GM19099 (cell line): ENCODE data around the gene STAT4.

Experiments used
- POLR2A ChIP-seq: IDR thresholded peaks from 3 replicates; pipeline ENCODE4 v1.6.1; 2011; ENCODE audit warnings: low read depth; ENCODE audit not compliant: insufficient read length; ENCODE audit errors: extremely low read depth

Gene STAT4

DNA sequence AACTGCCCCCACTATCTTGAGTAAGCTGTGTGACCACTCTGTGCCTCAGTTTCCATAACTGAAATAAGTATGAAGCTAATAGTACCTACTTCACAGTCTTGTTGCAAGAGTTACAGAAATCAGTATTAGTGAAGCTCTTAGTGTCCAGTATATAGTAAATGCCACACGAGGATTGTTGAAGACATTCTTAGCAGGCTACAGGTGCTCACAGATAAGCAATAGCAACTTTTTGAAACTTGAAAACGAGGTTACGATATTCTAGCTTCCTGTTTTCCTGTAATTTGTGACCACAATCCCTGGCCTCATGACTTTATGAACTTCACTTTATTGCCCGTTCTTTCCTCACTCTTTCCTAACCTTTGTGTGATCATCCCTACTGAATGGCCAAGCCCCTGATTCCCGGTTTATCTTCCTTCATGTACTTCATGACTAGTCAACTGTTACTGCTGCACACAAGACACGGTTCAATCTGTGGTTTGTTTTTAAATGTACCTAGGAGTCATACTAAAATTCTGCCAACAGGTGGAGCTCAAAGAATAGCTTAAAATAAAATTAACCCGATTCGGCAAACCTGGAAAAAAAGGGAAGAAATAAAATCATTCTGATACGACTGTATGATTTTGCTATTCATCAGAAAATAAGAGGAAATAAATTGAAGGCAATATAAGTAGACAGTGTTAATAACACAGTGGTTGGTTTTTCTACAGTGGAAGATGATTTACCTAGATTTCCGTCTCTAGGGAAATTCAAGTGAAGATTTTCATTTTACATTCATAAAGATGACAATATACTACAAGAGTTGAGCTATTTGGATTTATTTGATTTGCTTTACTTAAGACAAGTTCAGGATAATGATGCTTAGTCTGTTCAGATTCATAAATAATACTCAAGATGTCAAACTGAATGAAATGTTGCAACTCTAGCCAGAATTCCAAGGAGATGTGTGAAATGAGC lies 98.7 kb downstream of the STAT4 start:
- TF ChIP-seq POLR2A: no peak

DNA sequence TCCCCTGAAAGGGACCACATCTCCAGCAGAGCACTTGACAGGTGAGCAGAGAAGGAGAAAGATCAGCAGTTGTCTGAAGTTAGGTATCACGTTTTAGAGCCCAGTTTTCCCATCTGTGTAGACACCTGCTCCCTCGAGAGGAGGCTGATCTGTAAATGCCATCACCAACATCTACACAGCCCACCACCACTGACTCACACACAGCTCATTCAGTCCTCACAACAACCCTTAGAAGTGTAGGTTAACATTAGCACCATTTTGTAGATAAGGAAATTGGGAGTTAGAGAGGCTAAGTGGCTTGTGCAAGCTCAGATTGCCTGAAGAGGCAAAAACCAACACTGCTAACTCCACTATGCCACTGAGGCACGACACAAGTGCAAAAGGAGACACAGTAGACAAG lies 99.6 kb downstream of the STAT4 start:
- TF ChIP-seq POLR2A: no peak

DNA sequence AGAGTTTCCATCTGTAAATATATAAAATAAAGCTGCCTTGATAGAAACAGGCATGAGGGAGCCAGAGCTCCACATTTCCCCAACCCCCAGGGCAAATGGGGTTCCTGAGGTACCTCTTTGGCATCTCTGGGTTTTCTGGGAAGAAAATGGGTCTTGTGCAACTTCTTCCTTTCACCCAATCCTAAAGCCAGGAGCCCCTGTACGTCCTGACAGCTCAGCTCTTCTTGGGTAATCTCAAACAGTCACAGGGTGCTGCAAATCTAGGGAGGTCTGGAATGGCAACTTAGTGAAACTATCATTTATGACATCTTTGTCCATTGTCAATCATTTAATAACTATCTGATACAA lies 100.2 kb downstream of the STAT4 start:
- no peak for TF ChIP-seq POLR2A

DNA sequence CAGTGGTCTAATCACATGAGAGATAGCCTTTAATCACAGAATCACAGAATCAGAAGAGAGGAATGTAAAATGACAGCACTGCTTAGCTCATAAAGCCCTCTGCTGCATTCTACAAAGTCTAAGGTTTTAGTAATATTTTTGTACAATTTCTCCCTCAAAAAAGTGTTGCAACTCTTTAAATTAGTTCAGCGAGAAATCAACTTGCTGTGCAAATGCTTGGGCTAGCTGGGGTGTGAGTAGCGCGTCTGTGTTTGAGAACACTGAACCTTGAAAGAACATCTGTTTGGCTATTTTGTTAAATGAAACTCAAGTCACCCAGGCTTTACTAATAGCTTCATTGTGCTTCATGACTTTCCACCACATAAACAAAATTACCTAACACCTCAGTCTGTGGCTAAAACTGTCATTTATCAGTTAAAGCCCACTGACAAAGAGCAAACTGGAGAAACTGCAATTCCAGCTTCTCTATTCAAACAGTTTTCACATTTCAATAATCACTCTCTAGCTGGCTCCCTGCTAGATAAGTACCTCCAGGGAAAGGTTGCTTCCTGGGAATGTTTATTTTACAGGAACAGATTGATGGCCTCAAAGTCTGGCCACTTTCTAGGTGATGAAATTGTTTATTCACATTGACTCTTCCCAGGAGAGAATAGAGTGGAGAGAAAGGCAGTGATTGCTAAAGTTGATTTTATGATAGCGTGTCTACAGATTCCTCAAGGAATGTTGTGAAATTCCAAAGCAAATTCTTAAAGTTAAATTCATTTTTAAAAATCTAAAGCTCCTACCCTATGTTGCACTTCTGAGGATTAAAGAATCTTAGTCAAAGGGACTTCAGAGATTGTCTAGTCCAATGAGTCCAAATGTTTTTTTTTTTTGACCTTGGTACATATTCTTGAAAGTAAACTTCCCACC lies 100.8 kb downstream of the STAT4 start:
- TF ChIP-seq POLR2A: no peak

DNA sequence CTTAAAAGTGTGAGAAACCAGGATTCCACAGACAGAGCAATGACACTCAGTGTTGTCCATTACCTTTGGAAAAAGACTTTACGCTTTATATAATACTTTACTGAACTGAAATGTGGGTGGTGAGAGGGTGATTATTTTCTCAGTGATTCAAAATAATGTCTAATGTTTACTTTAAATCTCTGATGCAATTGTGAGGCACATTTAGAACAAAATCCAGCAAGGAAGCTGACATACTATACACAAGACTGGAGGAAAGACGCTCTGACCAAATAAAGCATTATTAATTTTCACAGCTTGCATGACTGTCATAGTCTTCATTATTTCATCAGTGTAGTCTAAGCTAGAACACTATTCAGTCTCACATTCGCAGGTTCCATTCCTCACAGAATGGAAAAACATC lies 102.7 kb downstream of the STAT4 start:
- TF ChIP-seq POLR2A: no peak

DNA sequence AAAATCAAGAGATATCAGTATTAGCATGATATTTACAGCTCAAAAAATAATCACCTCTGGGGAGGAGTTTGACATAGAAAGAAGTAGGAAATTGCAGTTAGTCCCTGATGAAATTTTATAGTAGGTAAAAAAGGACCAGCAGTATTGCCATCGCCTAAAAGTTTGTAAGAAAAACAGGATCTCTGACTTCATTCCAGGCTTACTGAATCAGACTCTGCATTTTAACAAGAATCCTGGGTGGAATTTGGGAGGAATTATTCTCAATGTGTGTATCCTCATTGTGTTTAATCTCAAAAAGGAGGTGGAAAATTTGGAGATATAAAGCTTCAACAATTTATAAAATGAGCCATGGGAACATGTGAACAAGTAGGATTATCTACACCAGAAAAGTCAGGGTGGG lies 105.7 kb downstream of the STAT4 start:
- no peak for TF ChIP-seq POLR2A

DNA sequence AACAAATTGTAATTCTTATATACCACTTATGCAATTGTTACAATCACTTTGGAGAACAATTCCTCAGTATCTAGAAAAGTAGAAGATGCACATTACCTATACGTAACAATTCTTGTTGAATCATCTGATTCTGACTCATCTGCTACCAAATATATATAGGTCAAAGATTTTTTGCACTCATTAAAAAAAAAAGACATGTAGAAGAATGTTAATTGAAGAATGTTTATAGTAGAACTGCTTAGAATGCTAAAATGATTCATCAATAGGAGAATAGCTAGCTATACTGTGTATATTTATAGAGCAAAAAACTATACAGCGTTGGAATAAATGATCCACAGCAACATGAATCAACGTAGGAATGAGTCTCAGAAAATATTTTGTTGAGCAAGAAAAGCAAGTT lies 107.4 kb downstream of the STAT4 start:
- TF ChIP-seq POLR2A: no peak

DNA sequence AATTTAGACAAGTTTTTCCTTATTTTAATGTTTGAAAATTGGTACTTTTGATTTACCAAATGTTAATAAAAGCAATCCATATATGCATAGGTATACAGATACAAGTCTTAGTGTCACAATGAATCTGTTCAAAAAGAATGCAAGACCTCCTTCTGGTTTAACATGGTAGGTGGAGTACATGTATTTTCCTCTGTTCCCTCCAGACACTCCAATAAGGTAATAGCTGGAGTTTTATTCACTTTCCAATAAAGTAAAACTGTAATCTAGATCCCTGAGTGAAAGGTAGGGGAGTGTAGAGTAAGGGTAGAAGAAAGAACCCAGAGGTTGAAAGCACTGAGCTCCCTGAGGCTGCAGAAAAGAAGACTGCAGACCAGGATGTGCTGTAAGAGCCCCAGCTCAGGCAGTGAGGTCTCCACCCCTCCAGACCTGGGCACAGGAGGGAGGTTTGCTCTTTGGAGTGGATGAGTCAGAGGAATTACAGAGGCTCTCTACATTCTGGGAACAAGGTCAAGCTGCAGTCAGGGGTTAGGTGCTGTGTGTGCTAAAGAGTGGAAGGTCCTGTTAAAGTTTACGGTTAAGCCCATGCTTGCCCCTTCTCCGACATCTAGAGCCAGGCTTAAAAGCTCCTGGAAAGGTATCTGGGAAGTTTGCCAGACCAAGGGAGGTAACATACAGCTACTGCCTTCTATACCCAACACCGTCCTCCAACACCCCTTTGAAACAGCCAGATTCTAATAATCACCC lies 109.2 kb downstream of the STAT4 start:
- TF ChIP-seq POLR2A: no peak

DNA sequence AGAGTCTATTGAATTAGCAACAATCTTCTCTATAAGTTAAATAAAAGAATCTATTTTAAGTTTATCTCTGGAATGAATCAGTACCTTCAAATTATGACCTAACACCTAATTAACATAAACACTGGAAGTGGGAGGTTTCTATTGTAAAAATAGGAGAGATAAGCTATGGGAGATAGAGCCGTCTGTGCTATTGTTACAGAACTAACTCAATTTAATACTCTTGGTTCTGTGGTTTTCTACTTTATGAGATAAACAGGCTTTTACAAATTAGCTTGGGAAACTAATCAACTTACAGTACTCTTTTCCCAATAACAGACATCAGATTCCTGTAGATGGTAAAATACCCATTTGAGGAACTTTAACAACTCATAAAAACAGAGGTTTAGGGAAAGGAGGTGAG lies 111.2 kb downstream of the STAT4 start:
- TF ChIP-seq POLR2A: no peak

DNA sequence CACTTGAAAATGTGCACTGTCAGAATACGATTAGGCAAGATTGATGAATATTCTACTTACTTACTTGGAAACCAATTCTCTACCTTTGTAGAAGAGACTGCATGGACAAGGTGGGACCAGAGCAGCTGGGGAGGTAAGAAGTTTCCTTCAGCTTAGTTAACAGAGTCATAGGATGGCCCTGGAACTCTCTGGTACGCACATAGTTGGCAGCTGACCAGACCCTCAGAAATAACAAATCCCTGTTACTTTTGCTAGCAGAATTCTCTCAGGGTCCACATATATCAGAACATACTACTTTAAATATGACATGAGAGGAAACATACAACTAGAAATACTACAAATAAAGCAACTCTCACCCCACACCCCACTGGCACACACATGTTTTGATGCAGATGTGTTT lies 112.1 kb downstream of the STAT4 start:
- TF ChIP-seq POLR2A: no peak

DNA sequence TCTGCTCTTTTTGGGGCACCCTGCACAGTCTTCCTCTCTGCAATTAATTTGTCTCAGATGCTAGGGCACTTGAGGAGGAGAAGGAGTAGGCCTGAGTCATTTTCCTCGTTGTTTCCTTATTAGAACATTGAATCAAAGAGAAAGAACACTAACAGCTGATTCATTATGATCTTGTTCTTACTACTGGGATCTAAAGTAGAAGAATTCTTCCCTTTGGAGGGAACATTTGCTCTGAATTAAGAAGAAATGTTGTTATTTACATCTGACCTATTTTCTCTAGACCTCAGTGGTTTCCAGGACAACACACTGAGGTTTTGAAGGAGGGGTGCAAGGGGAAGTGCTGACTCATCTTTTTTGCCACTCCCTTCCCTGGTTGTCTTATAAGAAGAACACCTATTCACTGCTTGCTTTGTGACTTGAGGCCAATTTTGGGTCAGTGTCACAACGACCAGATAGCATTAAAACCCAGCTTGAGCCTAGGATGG lies 112.5 kb downstream of the STAT4 start:
- TF ChIP-seq POLR2A: no peak

DNA sequence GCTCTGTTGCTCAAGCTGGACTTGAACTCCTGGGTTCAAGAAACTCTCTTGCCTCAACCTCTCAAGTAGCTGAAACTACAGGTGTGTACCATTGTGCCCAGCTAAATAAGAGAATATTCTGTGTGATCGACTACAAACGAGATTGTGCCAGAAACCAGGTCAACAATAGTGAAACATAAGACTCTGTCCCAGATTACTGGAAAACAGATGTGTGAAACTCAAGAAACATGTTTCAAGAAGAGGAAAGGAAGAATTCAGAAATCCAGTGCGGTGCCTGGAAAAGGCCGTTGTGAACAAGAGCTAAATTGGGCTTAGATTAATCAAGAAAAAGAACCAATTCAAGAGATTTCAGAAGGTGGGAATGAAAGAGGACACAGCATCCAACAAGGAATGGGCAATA lies 113.4 kb downstream of the STAT4 start:
- no peak for TF ChIP-seq POLR2A

DNA sequence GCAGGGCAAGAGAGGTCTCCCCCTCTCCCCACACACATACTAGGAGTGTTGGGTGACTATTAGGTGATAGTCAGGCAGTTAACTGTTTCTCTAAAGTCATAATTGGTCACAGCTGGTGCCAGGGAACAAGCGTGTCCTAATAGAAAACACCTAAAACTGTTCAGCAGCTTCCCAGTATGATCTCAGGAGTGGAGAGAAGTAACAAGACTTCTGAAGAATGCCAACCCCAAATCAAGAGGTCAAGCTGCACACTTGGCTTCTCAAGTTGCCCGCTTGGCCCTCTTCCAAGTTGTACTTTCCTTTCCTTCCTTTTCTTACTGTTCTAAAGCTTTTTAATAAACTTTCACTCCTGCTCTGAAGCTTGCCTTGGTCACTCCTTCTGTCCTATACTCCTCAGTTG lies 114.4 kb downstream of the STAT4 start:
- no peak for TF ChIP-seq POLR2A

DNA sequence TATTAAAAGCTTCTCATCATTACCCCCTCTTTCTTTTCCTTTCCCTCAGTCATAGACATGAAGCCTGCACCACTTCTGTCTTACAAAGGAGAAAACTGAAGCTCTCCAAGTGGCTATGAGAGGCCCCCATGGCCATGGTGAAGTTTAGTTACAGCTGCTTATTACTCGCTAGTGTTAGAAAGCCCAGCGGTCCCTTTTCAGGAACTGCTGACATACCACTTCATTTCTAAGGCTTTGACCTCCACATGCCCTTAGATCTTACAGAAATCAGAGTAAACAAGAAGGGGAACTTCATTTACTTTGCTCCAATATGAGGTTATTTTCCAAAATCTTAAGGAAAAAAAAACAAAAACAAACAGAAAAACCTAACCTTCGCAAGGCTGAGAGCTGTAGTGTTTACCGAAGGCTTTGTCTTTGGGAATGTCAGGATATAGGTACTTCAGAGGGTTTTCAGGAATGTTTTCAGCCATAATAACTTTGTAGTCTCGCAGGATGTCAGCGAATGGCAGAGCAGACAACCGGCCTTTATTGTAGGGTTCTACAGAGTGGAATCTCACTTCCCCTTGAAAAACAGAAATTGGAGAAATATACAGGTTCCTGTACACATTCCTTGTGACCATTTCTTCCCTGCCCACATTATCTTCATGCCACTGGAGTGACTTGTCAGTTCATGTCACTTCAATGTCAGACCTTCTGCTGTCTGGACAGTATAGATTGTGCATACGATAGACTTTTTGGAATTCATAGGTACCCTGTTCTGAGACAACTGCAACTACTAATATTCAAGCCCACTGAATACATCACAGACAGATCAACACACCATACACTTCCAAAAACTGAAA lies 118.0 kb downstream of the STAT4 start:
- no peak for TF ChIP-seq POLR2A
